Mesothelial cell of epicardium (in vitro differentiated cells): ENCODE measurements around the gene PORCN. TPM values are rescaled to one million over a fixed set of nuclear protein-coding genes. Genes with fewer than 3 reads are reported as not detected.

Source experiments
- DNase-seq, 2 experiments: peaks; one replicate each; pipeline ENCODE4 v3.0.0; 2021; ENCODE audit warnings: low spot score in 2 of 2; ENCODE audit not compliant: unreplicated experiment in 2 of 2
- H3K27ac Mint-ChIP-seq: 2 replicates; pipeline ENCODE4 v1.8.0; 2021; ENCODE audit warnings: mixed read lengths
- H3K27me3 Mint-ChIP-seq: 2 replicates; pipeline ENCODE4 v1.8.0; 2021; ENCODE audit warnings: low read depth, mixed read lengths
- H3K36me3 Mint-ChIP-seq: 2 replicates; pipeline ENCODE4 v1.8.0; 2021; ENCODE audit warnings: mixed read lengths
- H3K4me1 Mint-ChIP-seq: 2 replicates; pipeline ENCODE4 v1.8.0; 2021; ENCODE audit warnings: mixed read lengths
- H3K4me3 Mint-ChIP-seq: 2 replicates; pipeline ENCODE4 v1.8.0; 2021; ENCODE audit warnings: mild to moderate bottlenecking, moderate library complexity, mixed read lengths
- H3K9me3 Mint-ChIP-seq: 2 replicates; pipeline ENCODE4 v1.8.0; 2021; ENCODE audit warnings: mixed read lengths
- total RNA-seq: library from RNA; stranded (reverse); gene quantifications from 3 replicates; pipeline ENCODE4 v1.2.1, GENCODE V29; 2021
- TF ChIP-seq, protein P1 (sequence below): fragments of 200-600 bp; sonication (generic); IDR thresholded peaks from one replicate; pipeline ENCODE4 v1.5.0; 2021; ENCODE audit warnings: antibody characterized with exemption; ENCODE audit not compliant: unreplicated experiment

Gene PORCN
- total RNA-seq, 1 donor from 2014 or later: 10.1 TPM

DNA sequence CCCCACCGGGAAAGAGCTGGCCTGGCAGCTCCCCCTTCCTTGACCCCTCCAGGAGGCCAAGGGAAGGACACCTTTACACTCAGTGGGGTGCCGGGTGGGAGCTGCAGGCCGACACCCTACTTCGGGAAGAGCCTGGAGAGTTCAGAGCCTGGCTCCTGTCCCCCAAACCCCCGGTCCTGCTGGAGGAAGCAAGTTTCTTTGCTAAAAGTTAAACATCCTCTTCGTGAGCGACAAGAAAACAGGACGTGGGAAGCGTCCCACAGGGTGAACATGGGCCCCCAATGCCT lies 35.1 kb upstream of the PORCN start:
- Mint-ChIP-seq H3K4me1 (peaks cover 36% of the 10 kb centered on the region), H3K27ac (no peak overlapping the region), H3K36me3 (peaks cover 2% of the 10 kb centered on the region), H3K9me3 (peaks cover 14% of the 10 kb centered on the region), H3K4me3 (no peak overlapping the region), H3K27me3 (no peaks in the 10 kb centered on the region)
- no peak for DNase-seq
- TF ChIP-seq, protein P1, sequence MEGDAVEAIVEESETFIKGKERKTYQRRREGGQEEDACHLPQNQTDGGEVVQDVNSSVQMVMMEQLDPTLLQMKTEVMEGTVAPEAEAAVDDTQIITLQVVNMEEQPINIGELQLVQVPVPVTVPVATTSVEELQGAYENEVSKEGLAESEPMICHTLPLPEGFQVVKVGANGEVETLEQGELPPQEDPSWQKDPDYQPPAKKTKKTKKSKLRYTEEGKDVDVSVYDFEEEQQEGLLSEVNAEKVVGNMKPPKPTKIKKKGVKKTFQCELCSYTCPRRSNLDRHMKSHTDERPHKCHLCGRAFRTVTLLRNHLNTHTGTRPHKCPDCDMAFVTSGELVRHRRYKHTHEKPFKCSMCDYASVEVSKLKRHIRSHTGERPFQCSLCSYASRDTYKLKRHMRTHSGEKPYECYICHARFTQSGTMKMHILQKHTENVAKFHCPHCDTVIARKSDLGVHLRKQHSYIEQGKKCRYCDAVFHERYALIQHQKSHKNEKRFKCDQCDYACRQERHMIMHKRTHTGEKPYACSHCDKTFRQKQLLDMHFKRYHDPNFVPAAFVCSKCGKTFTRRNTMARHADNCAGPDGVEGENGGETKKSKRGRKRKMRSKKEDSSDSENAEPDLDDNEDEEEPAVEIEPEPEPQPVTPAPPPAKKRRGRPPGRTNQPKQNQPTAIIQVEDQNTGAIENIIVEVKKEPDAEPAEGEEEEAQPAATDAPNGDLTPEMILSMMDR: no peak

DNA sequence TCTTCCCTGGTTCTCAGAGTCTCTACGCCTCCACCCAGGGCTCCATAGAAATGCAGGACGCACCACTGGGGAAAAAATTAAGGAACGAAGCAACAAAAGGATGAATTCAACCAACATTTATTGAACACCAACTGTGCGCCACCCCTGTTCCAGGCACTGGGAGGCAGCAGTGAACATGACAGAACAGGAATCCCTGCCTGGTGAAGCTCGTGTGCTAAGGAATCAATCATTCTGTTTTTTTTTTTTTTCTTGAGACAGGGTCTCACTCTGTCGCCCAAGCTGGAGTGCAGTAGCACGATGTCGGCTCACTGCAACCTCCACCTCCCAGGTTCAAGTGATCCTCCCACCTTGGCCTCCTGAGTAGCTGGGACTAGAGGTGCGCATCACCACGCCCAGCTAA lies 34.7 kb upstream of the PORCN start:
- TF ChIP-seq, protein P1: no peak
- Mint-ChIP-seq H3K9me3 (peaks cover 14% of the 10 kb centered on the region), H3K27ac (no peak overlapping the region), H3K4me1 (peaks cover 32% of the 10 kb centered on the region), H3K27me3 (no peaks in the 10 kb centered on the region), H3K36me3 (peaks cover 4% of the 10 kb centered on the region), H3K4me3 (no peak overlapping the region)
- no peak for DNase-seq

DNA sequence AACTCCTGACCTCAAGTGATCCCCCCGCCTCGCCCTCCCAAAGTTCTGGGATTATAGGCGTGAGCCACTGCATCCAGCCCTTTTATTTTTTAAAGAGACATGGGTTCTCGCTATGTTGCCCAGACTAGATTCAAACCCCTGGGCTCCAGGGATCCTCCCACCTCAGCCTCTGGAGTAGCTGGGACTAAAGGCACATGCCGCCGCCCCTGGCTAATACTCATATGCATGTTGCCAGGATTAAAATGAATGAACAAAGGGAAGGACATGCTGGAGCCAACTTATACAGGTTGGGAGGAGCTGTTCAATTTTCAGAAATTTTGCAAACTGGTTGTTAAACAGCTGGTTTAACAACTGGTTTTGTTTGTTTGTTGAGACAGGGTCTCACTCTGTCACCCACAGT lies 34.2 kb upstream of the PORCN start:
- no peak for DNase-seq
- Mint-ChIP-seq H3K27me3 (no peaks in the 10 kb centered on the region), H3K4me1 (peaks cover 27% of the 10 kb centered on the region), H3K4me3 (no peak overlapping the region), H3K36me3 (peaks cover 5% of the 10 kb centered on the region), H3K27ac (no peak overlapping the region), H3K9me3 (peaks cover 14% of the 10 kb centered on the region)
- TF ChIP-seq, protein P1: no peak

DNA sequence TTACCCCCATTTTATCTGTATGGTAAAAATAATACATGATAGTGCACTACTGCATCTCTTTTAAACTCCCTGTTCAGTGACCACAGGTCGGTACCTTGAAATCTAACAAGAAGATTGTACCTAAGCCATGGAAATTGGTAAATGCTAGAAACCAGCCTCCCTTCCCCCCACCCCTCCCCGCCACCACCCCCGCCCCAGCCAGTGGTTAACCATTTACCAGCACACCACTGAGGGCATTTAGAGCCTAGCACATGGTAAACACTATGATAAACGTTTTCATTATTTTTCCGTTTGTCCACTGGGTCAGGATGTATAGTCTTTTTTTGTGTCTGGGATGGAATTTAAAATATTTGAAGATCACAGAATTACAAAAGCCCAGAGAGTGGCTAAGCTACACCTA lies 33.5 kb upstream of the PORCN start:
- DNase-seq: no peak
- Mint-ChIP-seq H3K9me3 (peaks cover 14% of the 10 kb centered on the region), H3K27ac (peak overlapping the region; percentile 80), H3K36me3 (peaks cover 5% of the 10 kb centered on the region), H3K27me3 (no peaks in the 10 kb centered on the region), H3K4me1 (peaks cover 23% of the 10 kb centered on the region), H3K4me3 (peak overlapping the region; percentile 88)
- TF ChIP-seq, protein P1: no peak

DNA sequence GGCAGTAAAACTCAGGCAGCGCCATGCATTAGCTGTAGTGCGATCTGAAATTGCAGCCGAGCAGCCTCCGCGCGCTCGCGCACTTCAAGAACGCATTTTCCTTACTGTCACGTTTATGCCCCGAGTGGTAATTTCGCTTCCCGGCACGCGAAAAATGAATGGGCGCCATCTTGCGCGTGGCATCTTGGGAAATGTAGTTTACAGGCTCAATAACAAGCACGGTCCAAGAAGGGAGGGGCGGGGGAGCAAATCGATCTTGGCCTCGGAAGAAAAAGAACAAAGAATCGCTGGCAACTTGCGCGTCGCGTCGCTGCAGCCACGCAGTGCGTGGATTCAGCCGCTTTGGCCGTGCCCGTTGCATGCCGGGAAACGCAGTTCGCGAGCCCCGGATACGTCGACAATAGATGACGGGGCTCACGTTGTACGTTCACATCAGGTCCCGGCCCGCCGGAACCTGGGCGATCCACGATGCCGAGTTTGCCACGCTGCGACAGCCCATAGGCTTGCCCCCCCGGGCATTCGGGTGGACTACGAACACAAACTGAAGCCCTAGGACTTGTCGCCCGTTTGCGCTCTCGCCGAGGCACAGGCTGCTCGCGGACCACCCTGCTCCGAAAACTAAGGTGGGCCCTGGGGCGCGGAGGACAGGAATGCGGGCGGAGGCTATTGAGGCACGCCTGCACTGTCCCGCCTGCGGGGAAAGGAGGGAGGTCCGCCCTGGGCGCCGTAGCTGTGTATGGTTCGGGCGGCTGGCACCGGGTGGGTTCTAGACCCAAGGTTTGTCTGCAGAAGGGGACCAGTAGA lies 32.8 kb upstream of the PORCN start, which contains the start of gene FTSJ1:
TSS of gene FTSJ1 (plus strand) at position 426 of the 804 bp plus-strand sequence. CDS start 1,849 bp downstream, outside the sequence.
- peaks cover 9% of the 10 kb centered on the region for H3K36me3 Mint-ChIP-seq
- H3K9me3 Mint-ChIP-seq: peaks cover 18% of the 10 kb centered on the region
- H3K27ac Mint-ChIP-seq: peak within 1 kb of the TSS; percentile 80
- TF ChIP-seq, protein P1: no peak
- H3K27me3 Mint-ChIP-seq: no peaks in the 10 kb centered on the region
- H3K4me3 Mint-ChIP-seq: peak within 1 kb of the TSS; percentile 88
- DNase-seq: peak; percentile 48 to 73
- peaks cover 23% of the 10 kb centered on the region for H3K4me1 Mint-ChIP-seq

DNA sequence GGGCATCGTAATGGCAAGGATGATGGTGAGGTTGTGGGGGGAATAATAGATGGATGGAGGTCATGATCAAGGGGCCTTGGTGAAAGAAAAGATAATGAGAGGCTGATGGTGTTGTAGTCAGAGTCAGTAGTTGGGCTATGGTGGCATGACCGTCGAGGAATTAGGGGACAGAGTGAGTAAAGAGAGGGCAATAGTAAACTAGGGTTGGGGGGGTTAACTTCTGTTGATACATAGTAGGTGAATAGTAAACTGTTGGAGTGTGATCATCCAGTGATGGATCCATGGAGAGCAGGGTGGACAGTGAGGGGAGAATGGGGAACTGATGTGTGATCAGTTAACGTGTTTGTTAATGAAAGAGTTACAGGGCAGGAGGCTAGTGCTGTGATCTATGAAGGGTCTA lies 31.9 kb upstream of the PORCN start:
- Mint-ChIP-seq H3K27ac (peak overlapping the region; percentile 10), H3K9me3 (peaks cover 16% of the 10 kb centered on the region), H3K4me3 (peak overlapping the region; percentile 88), H3K4me1 (peaks cover 19% of the 10 kb centered on the region), H3K27me3 (no peaks in the 10 kb centered on the region), H3K36me3 (peaks cover 11% of the 10 kb centered on the region)
- TF ChIP-seq, protein P1: no peak
- DNase-seq: no peak
